ENCODE data around the gene CAB39.

- TF ChIP-seq OSR1 (CRISPR knock-in tag; IDR thresholded peaks at IDR 0.05) (no peak), CSRNP3 (CRISPR knock-in tag; IDR thresholded peaks at IDR 0.05) (no peak), PATZ1 (CRISPR knock-in tag; IDR thresholded peaks at IDR 0.05; ENCODE audit: borderline replicate concordance) (no peak), ARNTL (CRISPR knock-in tag; IDR thresholded peaks at IDR 0.05; ENCODE audit: borderline replicate concordance, low read depth) (no peak), ZFP30 (CRISPR knock-in tag; IDR thresholded peaks at IDR 0.05) (no peak), ZC3H10 (CRISPR knock-in tag; IDR thresholded peaks at IDR 0.05) (no peak), SNAI2 (CRISPR knock-in tag; IDR thresholded peaks at IDR 0.05) (no peak), RARB (CRISPR knock-in tag; IDR thresholded peaks at IDR 0.05) (no peak), ZFP3 (CRISPR knock-in tag; IDR thresholded peaks at IDR 0.05) (no peak), TOX (CRISPR knock-in tag; IDR thresholded peaks at IDR 0.05; ENCODE audit: borderline replicate concordance) (no peak), CREB5 (CRISPR knock-in tag; IDR thresholded peaks at IDR 0.05; ENCODE audit: low read depth) (no peak), ZNF565 (CRISPR knock-in tag; conservative IDR thresholded peaks at IDR 0.05; ENCODE audit: low read depth) (no peak), PPARA (CRISPR knock-in tag; IDR thresholded peaks at IDR 0.05; ENCODE audit: borderline replicate concordance) (no peak)
Measured at GRCh38 chr2:230864122-230864604, 151.5 kb downstream of the CAB39 start.

Measured in SK-N-SH treated with all-trans-retinoic acid at 6 μM for 48 hours (cell line).